ENCODE data around the gene RAC3.

GRCh38 chr17:82014432-82014831 lies 17.0 kb upstream of the RAC3 start:
- TF ChIP-seq SMAD3 (CRISPR knock-in tag; conservative IDR thresholded peaks at IDR 0.05) (no peak), PCBP2 (IDR thresholded peaks at IDR 0.05; ENCODE audit: low read depth, low read length, poor library complexity, severe bottlenecking) (no peak), ZNF445 (CRISPR knock-in tag; IDR thresholded peaks at IDR 0.05; ENCODE audit: low read depth) (no peak)

Measured in K562 (cell line).